Stimulated activated CD8-positive, alpha-beta memory T cell treated with anti-CD3 and anti-CD28 coated beads, Interleukin-15, amount 100 ng/mL, for 1 hour (primary cell): ENCODE results near the gene NGF.

ENCODE experiments used
- DNase-seq: peaks from one replicate; pipeline ENCODE4 v3.0.0-alpha.2; 2020; ENCODE audit warnings: low read depth

NGF gene

DNA sequence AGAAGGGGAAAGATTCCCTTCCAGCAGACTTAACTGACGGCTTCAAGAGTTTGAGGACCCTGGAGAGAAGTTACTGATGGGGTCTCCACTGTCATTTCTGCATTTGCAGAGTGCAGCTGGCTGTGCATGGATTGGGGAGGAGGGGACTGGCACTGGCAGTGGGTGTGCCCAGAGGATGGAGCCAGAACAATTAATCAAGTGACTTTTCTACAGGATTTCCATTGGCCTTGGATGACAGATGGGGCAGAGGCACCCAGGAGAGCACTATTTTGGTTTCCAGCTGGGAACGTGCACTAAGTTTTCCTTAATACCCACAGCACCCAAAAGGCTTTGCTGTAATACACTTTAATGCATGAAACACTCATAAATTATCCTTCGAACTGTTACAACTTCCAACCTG, 1.3 kb downstream of the NGF start:
- no peak for DNase-seq

DNA sequence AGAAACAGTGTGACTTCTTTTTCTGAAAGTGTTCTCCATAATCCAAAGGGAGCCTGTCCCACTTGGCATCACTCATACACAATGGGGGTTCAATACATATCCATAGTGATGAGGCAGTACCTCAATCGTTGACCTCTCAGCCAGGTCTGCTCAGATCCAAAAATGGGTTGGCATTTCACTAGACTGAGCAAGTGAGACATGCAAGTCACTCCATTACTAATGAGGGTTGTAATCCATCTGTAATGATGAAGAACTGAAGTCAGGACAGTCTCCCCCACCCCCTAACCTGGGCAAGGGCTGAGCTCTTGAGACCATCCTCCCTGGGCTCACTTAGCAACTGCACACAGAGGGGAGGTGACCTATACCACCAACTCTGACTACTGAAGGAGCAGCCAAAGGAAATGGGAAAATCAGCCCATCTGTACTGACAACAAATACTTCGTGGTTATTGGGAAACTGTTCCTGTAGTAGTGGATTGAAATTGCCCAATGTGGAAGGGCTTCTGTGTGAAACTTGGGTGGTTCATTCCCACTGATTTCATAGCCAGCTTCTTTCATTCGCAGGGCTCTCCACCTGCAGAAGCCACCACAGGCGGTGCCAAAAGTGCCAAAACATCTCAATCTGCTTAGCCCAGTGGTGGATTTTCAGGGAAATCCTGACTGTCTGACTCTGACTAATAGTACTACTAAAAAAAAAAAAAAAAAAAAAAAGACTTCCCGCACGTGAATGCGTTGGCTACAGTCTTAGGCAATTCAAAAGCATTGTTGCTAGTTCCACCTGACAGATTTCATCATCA, 5.0 kb downstream of the NGF start:
- no peak for DNase-seq

DNA sequence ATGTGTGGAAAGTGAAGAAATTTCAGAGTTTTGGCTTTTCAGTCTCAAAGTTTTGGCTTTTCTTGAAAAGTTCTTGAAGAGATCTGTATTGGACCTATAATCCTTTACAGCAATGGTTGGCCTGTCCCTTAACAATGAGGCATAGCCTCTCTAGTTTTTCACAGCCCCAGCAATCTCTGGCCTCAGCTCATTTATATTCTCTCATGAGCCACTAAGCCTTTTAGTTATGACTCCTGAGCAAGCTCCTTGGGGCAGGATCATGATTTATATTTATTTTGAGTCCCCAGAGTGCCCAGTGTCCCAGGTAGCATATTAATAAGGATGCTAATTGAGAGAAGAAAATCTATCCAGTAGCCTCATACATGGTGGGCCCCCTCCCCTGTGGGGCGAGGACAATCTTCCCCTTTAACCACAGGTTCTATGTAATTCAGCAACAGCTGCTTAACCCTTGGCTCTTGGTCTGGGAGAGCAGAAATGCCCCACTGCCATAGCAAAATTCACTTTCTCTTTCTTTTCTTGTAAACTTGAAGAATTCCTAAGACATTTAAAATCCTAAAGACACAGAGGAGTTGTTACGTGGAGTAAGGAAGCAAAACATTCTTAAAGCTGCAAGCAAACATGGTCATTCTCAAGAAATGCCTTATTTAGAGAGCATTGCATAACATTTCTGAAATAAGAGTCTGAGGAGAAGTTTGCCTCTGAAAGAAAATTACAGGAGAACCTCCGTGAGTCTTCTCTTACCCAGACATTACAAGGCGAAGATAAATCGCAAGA, 6.3 kb downstream of the NGF start:
- DNase-seq: no peak

DNA sequence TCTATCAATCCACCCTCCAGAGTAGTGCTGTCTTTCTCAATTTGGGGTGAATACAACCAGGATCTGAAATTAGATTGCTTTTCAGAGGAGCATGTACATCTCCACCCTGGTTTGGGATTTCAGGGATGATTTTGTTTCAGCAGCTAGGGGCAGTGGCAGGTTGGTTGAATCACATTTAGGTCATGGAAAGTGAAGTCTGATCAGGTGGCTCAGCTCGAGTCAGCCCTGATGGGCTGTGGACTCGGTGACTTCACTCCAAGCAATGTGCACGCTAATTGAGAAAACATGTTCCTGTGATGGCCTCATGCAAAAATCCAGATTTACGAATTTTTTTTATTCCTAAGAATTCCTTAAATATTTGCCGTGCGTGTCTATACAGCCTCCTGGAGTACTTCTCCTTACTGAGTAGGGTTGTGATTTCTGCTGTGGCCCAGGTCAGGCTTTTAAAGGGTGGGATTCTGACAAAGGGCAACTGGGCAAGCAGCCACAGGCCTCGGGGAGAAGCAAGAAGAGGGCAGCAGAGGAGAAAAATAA, 7.5 kb downstream of the NGF start:
- DNase-seq: no peak

DNA sequence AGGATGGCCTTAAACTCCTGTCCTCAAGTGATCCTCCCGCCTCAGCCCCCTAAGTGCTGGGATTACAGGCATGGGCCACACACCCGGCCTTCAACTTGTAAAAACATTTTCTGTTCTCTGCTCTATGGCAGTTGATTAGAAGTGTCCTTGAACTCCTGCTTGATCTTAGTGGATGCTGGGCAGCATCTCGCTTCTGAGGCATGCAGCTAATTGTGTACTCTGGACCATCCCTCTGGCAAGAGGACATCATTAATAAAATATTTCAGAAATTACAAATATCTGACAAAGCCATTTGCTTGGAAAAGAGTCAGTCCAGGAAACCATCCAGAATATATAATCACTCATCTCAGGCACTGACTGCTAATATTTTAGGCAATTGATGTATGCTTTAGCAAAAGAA, 8.1 kb downstream of the NGF start:
- no peak for DNase-seq

DNA sequence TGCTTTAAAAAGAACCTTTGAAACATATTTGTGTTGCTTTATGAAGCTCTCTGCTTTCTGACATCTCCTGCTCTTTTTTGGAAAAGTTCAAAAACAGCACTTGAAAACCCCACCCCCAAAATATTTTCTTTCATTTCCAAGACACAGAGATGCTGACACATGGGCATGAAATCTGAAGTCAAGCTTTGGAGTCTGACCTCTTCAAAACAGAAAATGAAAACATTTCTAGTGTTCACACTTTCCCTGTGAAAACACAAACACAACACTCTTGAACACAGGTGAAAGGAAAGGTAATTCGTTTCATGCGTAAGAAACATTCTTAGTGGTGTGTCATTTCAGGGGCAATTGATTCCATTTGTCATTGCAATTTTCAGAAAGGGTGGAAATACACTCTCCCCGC, 10.8 kb downstream of the NGF start:
- DNase-seq: no peak

DNA sequence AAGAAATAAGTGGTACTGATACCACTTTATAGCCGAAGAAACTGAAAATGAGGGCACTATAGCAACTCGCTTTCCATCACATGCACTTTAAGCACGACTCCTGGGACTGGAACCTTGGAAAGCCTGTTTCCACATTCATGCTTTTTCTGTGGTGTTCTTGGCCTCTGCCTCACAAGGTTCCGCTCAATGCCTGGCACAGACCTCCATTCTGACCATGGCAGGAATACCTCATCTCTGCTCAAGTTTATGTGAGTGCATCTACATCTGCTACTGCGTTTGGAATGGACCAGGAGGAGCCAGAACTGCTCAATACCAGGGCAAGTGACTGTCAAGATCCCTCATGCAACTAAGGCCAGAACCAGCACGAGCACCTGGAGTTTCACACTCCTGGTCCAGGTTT, 11.6 kb downstream of the NGF start:
- DNase-seq: no peak

DNA sequence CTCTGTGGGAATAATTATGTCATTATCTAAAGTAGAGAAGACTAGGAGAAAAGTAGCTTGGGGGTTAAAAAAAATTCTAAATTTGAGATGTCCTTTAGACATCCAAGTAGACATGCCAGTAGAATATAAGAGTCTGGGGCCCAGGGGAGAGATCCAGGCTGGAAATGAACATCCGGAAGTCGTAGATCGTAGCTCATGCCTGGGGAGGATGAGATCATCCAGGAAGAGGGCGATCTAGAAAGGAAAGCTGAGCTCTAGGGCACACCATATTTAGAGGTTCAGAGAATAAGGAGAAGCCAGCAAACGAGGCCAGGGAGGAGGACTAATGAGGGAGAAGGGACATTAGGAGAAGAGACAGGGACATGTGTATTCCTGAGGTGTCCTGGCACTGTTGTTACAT, 12.2 kb downstream of the NGF start:
- no peak for DNase-seq

DNA sequence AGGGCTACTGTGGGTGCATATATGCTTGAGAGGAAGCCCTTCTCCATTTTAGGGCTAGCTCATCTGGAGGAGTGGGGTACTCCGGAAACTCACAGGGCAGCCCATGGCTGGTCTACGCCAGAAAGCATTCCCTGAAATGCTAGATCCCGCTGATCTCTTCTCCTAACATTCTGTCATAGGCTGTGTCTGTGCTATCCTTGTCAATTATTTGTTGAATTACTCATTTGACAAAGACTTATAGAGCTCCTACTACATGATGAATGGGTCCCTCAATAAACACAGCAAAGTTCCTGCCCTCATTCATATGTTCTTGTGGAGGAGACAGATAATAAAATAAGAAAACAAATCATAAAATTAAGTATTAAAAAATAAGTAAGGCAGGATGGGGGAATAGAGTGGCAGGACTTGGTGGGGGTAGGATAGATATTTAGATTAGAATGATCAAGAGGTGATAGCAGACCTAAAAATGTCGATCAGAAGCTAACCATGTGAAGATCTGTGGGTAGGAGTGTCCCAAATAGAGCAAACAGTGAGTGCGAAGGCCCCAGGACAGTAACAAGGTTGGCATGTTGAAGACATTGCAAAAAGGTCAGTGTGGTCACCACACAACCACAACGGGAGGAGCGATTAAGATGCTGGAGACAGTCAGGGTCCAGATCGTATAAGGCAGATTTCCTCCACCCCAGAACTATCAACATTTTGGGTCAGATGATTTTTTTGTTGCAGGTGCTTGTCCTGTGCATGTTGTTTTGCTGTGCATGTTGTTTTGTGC, 13.2 kb downstream of the NGF start:
- no peak for DNase-seq

DNA sequence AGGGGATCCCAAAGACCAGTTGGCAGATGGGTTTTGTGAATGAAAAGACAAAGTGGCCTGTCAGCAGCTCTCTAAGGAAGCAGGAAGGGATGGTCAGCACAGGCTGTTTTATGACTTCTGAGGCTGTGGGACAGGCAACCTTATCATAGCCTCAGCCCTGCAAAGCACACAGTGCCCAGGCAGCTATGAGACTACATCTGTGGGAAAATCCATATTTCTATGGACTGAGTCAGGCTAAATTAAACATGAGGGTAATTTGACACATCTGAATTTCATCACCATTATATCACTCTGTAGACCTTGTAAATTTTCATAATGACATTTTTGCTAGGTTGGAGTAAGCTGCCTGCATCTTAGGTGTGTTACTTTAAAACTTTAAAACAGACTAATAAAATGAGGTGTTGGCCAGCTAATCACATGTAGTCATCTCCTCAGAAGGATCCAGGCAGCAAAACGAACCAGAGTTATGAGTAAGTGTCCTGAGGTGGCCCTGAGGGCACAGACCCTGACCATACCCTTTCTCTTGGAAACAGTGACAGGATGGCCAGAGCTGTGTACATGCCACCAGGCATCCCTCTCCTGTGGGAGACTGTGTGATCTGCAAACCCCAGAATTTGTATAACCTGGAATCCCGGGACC, 14.6 kb downstream of the NGF start:
- DNase-seq: no peak

DNA sequence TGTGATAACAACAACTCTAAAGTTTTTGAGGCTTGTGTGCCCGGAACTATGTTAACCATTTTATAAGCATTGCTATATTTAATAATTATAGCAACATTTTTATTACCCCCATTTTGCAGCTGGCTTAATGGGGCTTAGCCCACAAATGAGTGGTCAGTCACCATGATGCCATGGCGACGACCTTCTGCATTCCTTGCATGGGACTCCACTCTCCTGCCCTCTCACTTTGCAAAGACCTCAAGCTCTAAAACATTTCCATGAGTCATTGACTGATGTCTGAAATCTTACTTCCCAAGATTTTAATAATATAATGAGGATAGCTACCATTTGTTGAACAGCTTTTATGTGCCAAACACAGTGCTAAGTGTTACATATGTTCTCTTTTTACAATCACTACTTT, 15.4 kb downstream of the NGF start:
- no peak for DNase-seq

DNA sequence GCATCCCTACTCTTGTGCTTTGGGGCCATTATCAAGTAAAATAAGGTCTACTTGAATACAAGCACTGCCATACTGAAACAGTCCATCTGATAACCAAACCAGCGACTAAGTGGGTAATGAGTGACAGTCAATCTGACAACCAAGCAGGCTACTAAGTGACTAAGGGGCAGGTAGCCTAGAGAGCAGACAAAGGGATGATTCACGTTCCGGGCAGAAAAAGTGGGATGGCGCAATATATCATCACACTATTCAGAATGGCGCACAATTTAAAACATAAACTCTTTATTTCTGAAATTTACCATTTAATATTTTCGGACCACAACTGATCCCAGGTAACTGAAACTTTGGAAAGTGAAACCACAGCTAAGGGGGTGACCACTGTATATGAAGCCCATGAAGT, 17.7 kb downstream of the NGF start:
- DNase-seq: no peak

DNA sequence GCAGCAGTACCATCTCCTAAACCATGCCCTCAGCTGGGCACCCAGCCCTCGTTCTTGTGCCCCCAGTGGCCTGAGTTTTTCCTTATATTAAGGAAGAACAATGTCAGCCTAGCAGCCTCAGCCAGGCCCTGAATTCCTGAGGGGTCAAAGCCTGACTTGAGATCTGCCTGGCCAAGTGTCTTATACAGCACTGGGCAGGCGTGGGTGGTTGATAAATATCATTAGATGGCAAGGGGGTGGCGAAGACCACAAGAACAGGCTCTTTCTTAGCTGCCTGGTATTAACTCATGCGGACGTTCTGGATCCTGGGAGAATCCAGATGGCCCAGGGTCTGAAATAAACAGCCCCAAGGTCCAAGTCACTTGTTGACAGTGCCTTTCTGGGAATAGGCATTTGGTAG, 18.3 kb downstream of the NGF start:
- DNase-seq: no peak

DNA sequence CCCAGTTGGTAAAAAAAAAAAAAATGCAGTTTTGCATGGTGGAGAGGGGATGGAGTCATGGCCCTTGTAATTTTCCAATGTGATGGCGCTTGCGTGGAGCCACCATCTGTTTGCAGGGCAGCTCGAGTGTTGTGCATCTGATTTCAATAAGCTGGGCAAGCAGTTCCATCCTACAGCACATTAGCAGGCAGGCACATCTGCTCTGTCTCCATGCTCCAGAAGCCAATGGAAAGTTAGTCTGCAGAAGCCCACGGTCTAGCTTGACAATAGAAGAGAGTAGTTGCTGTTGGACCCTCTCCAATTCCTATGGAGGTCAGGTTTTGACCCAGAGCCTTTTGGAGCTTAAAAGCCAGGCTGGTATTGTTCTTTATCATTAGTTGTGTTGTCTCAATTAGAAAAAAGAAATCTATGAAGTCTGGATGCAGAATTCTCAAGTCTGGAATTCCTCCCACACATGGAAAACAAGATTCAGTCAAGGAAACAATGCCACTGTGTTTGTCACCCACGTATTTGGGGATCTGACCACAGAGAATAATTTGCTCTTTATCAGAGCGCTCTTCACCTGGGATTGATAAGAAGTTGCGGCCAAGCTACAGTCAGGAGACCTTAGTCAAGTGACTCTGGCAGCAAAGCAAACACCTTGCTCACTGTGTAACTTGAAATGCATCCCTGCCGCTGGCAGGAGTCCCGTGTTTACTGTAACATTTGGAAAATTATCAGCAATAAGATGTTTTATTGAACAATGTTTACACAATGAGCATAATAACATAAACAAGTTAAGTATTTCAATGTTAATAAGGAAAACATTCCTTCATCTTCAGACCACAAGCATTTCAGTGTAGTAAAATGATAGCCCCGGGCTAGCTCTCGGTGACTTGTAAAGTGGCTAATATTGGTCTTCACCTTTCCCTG, 20.7 kb downstream of the NGF start:
- DNase-seq: no peak

DNA sequence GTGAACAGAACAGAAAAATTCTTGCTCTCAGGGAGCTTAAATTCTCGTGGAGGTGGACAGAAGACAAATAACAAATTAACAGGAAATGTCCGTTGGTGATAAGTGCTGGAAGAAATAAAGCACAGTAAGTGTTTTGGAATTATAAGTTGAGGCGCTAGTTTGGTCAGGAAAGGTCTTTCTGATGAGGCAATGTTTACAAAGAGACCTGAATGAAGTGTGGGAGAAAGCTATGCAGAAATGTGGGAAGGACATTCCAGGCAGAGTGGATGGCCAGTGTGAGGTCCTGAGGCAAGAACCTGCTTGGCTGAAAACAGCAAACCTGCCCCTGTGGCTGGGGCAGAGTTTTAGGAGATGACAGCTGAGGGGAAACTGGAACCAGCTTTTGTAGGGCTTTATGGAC, 23.3 kb downstream of the NGF start:
- no peak for DNase-seq

DNA sequence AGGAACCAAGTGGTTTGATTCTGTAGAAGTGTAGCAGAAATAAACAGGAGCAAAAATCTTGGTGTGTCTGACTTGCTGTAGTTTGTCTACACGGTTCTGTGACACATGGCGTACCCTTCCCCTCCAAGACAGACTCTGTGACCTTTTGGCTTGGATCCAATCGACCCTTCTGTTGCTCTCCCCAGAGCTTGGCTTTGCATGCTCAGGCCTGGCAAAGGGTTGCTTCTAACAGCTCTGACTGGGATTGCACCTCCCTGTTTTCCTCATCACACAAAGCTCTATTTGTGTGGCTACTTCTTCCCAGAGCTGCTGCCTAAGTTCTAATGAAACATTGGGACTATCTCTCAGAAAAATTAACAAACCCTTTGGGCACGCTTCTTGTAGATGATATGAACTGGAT, 24.0 kb downstream of the NGF start:
- no peak for DNase-seq

DNA sequence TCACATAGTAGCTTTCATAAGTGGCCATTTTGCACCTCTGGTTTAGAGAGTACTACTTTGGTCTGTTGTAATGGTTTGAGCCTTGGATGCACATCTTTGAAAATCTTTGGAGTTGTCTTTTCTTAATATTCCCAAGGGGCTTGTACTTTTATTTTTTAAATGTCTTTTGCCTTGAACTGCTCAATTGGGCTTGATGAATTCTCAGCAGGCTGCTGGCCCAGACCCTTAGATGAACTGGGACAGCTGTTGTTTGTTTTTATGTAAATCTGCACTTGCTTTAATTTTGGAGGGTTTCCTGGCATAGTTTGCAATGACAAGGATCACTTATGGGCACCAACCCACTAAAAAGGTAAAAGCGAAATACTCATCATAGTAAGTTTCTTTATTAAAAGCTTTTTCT, 24.9 kb downstream of the NGF start:
- DNase-seq: no peak

DNA sequence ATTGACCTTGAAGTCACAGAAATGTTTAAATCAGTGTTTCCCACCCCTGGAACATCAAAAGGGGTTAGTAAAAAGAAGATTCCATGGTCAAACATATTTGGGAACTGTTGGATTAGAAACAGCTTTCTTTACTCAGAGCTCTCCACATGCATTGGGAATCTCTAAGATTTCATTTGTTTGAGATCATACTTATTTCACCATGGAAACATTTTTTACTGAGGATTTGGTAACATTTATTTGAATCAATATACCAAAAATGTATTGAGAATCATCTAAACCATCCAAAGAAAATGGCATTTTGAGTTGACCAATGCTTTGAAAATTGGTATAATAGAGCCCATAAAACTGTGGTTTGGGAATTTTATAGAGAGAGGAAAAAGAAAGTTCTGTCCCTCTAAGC, 25.3 kb downstream of the NGF start:
- DNase-seq: no peak

DNA sequence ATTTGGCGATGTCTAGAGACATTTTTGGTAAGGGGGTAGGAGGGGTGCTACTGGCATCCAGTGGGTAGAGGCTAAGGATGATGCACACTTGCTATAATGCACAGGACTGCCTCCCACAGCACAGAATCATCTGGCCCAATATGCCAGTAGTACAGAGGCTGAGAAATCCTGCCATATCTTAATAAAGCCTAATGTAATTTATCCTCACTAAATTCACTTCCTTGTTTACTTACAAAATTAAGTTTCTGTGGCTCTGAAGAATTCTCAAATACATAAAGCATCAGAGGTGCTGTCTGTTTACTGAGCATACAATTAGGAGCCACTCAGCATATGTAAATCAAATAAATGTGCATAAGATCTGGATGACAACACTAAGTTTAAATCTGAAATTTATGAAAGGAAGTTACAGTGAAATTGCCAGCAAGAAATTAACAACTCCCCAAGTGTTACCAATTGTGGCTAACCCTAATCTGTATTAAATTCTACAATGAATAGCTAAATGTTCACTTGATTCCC, 26.5 kb downstream of the NGF start:
- no peak for DNase-seq

DNA sequence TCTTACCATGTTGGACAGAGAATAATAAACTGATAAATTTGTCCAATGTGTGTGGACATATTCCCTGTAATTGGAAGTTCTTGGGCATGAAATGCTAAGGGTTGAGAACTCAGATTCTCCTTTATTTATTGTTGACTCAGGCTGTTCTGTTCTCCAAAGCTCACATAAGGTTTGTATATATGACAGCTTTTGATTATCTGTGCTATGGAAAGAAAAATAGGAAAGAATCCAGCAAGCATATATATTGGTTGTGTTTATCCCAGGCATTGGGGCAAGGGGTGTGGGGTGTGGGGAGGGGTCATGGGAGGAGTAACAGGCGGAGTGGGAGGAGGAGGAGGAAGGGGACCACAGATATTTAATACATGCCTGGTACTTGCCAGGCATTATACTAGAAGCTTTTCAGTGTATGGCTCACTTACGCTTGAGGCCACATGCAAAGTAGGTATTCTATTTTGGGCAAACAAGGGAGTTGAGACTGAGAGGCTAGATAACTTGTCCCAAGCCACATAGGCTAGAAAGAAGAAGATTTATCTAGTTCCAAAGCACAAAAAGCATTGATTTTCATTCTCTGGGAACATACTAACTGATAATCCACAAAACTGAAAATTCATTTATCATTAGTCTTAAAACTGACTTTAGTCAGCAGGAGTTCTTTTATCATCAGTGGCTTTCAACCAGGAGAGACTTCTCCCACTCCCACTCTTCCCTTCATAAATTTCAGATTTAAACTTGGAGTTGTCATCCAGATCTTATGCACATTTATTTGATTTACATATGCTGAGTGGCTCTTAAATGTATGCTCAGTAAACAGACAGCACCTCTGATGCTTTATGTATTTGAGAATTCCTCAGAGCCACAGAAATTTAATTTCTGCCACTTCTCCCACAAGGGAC, 27.2 kb downstream of the NGF start:
- no peak for DNase-seq
